HG03378 (cell line): ENCODE results near the gene ZNF688.

Source experiments
- ATAC-seq: cut with Tn5 transposase; IDR thresholded peaks from one replicate; pipeline ENCODE4 v1.9.1; 2021; ENCODE audit warnings: mild to moderate bottlenecking, moderate library complexity; ENCODE audit not compliant: unreplicated experiment

ZNF688 gene

GRCh38 chr16:30585400-30586191 lies 14.1 kb upstream of the ZNF688 start, which contains the start of gene ZNF785:
ZNF785 (minus strand) TSS chr16:30585697; CDS start chr16:30585611, 86 bp downstream.
- ATAC-seq = peak; percentile 83

GRCh38 chr16:30585022-30585399 lies 13.5 kb upstream of the ZNF688 start:
- ATAC-seq = peak; percentile 12

GRCh38 chr16:30582611-30583340 lies 11.3 kb upstream of the ZNF688 start:
- ATAC-seq = no peak

- ATAC-seq = no peak
Observed at GRCh38 chr16:30581457-30581856, 9.9 kb upstream of the ZNF688 start.

- no peak for ATAC-seq
Observed at GRCh38 chr16:30574678-30575077, 3.2 kb upstream of the ZNF688 start.

GRCh38 chr16:30570636-30571444 lies 674 bp downstream of the ZNF688 start:
- no peak for ATAC-seq

GRCh38 chr16:30569746-30570635 lies 1.5 kb downstream of the ZNF688 start:
- no peak for ATAC-seq

GRCh38 chr16:30569281-30569680 lies 2.2 kb downstream of the ZNF688 start:
- ATAC-seq = no peak

- peak; percentile 34 for ATAC-seq
Observed at GRCh38 chr16:30567991-30568638, 3.4 kb downstream of the ZNF688 start.

- ATAC-seq = no peak
Observed at GRCh38 chr16:30567160-30567990, 4.1 kb downstream of the ZNF688 start.

GRCh38 chr16:30566531-30566930 lies 5.0 kb downstream of the ZNF688 start:
- no peak for ATAC-seq

- ATAC-seq = no peak
Observed at GRCh38 chr16:30565984-30566383, 5.5 kb downstream of the ZNF688 start.

GRCh38 chr16:30565526-30565925 lies 6.0 kb downstream of the ZNF688 start:
- no peak for ATAC-seq

GRCh38 chr16:30562021-30562420 lies 9.5 kb downstream of the ZNF688 start:
- no peak for ATAC-seq

GRCh38 chr16:30561089-30561816 lies 10.3 kb downstream of the ZNF688 start:
- no peak for ATAC-seq

GRCh38 chr16:30559690-30560089 lies 11.8 kb downstream of the ZNF688 start:
- no peak for ATAC-seq

- ATAC-seq = no peak
Observed at GRCh38 chr16:30558789-30559377, 12.6 kb downstream of the ZNF688 start.
